GM19467 (cell line): ENCODE data around the gene SAMD10.
"Not testable (repeated sequence)": the region's sequence is repeated elsewhere in the genome, so short reads cannot be mapped to it uniquely, and the experiment has no call there.

ENCODE experiments used
- ATAC-seq: cut with Tn5 transposase; IDR thresholded peaks from one replicate; pipeline ENCODE4 v1.9.1; 2021; ENCODE audit warnings: mild to moderate bottlenecking, moderate library complexity; ENCODE audit not compliant: unreplicated experiment

The SAMD10 gene

DNA sequence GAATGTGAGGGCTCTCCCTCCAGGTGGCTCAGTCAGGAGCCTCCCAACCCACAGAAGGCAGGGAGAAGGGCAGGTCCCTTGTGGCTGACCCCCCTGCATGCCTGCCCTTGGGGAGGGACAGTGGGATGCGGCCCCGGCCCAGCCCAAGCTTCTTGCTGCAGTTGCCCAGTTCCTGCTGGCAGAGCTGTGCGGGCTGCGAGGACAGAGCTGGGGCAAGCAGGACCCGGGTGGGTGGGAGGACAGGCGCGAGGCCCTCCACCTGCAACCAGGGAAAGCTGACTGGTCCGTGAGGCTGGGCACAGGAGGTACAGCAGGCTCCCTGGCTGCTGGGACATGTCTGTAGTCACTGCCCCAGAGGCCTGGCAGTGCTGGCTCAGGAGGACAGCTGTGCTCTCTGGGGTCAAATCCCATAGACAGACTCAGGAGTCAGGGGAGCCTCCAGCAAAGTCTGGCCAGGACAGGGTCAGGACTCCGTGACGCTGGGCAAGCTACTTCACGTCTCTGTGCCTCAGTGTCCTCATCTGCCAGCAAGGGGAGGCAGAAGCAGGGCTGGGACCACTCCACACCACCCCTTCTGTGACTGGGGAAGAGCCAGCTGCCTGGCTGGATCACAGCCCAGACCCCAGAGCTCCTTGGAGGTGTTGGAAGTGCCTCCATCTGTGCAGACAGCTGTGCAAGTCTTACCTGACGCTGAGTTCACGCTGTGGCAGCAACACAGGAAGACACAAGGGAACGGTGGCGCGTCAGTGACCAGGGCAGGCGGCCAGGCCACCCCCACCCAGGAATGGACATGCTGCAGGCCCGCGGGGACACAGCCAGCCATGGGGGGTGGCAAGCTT is 36.3 kb downstream of the SAMD10 start:
- no peak for ATAC-seq

DNA sequence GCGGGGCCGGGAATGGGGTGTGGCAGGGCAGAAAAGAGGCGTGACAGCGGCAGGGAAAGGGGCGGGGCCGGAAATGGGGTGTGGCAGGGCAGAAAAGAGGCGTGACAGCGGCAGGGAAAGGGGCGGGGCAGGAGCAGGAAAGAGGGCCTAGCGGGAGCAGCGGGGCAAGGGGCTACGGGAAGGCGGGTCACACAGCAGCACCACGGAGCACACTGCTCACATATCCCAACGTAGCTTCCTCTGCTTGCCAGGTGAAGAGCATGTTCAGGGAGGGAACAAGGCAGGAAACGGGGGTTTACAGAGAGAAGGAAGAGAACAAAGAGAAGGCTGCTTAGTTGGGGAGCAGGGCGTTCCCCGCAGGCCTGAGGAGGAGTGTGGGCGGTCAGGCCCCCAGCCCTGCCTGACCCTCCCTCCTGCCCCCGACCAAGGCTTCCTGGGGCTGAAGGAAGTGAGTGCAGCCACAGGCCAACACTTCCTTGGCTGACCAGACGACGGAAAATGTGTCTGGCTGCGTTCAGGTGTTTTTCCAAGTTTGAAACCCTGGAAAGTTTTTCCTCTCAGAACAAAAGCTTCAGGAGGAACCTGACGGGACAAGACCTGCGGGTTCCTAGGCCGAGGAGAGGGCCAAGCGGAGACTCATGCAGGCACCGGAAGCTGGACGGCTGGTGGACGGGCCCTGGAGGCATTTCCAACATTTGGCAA is 37.0 kb downstream of the SAMD10 start:
- no peak for ATAC-seq

GRCh38 chr20:63941282-63942081 is 38.0 kb downstream of the SAMD10 start:
- ATAC-seq, result no peak

GRCh38 chr20:63940472-63941266 is 38.8 kb downstream of the SAMD10 start:
- no peak for ATAC-seq

- ATAC-seq, result no peak
Observed at GRCh38 chr20:63940071-63940471, 39.4 kb downstream of the SAMD10 start.

- ATAC-seq, result no peak
Observed at GRCh38 chr20:63939061-63939935, 40.1 kb downstream of the SAMD10 start.

- ATAC-seq, result no peak
Observed at GRCh38 chr20:63937596-63937995, 41.8 kb downstream of the SAMD10 start.

GRCh38 chr20:63935447-63935846 is 44.0 kb downstream of the SAMD10 start:
- no peak for ATAC-seq

- no peak for ATAC-seq
Observed at GRCh38 chr20:63934271-63935068, 45.0 kb downstream of the SAMD10 start.

GRCh38 chr20:63933646-63934045 is 45.8 kb downstream of the SAMD10 start:
- no peak for ATAC-seq

GRCh38 chr20:63932606-63933160 is 46.8 kb downstream of the SAMD10 start:
- no peak for ATAC-seq

- ATAC-seq, result no peak
Observed at GRCh38 chr20:63931735-63932134, 47.7 kb downstream of the SAMD10 start.

- no peak for ATAC-seq
Observed at GRCh38 chr20:63930971-63931553, 48.4 kb downstream of the SAMD10 start.

GRCh38 chr20:63929473-63929883 is 50.0 kb downstream of the SAMD10 start:
- not testable (repeated sequence) for ATAC-seq

DNA sequence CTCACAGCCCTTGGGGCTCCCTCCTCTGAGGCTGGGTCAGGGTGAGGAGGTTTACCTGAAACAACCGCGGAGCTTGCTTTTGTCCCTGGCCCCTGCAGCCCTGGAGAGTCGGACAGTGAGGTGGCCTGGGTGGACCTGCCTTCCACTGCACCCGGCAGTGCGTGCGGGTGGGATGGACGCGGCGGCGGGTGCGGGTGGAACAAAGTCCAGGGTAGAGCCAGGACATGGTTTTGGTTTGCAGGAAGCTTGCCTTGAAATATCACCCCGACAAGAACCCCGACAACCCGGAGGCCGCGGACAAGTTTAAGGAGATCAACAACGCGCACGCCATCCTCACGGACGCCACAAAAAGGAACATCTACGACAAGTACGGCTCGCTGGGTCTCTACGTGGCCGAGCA is 50.4 kb downstream of the SAMD10 start:
- no peak for ATAC-seq

DNA sequence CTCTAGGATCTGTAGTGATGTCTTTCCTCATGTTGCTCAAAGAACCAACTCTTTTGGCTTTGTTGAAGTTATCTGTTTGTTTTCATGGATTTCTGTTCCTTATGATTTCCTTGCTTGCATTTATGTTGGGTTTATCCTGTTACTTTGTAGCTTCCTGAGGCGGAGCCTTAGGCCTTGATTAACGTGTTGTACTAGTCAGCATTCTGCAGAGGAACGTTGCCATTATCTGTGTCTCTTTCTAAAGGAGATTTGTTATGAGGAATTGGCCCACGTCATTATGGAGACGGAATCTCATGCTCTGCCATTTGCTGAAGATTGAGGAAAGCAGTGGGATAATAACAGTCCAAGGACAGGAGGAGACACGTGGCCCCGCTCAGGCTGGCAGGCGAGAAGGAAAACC is 53.1 kb downstream of the SAMD10 start:
- no peak for ATAC-seq

DNA sequence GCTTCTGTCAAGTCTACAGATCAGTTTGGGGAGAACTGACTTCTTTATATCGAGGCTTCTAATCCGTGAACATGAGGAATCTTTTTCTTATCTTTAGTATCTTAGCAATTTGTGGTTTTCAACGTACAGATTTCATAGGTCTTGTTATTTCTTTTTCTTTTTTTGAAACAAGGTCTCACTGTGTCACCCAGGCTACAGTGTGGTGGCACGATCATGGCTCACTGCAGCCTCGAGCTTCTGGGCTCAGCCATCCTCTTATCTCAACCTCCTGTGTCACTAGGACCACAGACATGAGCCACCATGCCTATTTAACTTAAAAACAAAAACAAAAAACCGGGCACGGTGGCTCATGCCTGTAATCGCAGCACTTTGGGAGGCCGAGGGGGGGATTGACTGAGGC is 55.2 kb downstream of the SAMD10 start:
- no peak for ATAC-seq
